Karpas-422 (cell line): ENCODE measurements around the gene TNFRSF19. TPM values are rescaled to one million over a fixed set of nuclear protein-coding genes. Genes with fewer than 3 reads are reported as not detected.

ENCODE experiments used
- DNase-seq: peaks from one replicate; pipeline ENCODE4 v3.0.0-alpha.2; 2015
- H2AFZ ChIP-seq: fragments of 200-600 bp; sonication (generic); 2 replicates; pipeline ENCODE4 v1.6.1; 2014; ENCODE audit warnings: antibody characterized with exemption, low read length, mixed read lengths
- H3K27ac ChIP-seq: fragments of 200-600 bp; sonication (generic); 2 replicates; pipeline ENCODE4 v1.5.1; 2014; ENCODE audit warnings: mild to moderate bottlenecking, low read length, moderate library complexity
- H3K27me3 ChIP-seq: fragments of 200-600 bp; sonication (generic); 2 replicates; pipeline ENCODE4 v1.6.1; 2014; ENCODE audit warnings: low read length, mixed read lengths
- H3K36me3 ChIP-seq: fragments of 200-600 bp; sonication (generic); 2 replicates; pipeline ENCODE4 v1.6.1; 2014; ENCODE audit warnings: low read length, mixed read lengths; ENCODE audit not compliant: insufficient read depth
- H3K4me1 ChIP-seq: fragments of 200-600 bp; sonication (generic); 2 replicates; pipeline ENCODE4 v1.6.1; 2014; ENCODE audit warnings: mild to moderate bottlenecking, low read length, mixed read lengths
- H3K4me2 ChIP-seq: fragments of 200-600 bp; sonication (generic); 2 replicates; pipeline ENCODE4 v1.6.1; 2014; ENCODE audit warnings: low read length, low read depth, mild to moderate bottlenecking; ENCODE audit not compliant: poor library complexity, severe bottlenecking
- H3K4me3 ChIP-seq: fragments of 200-600 bp; sonication (generic); 2 replicates; pipeline ENCODE4 v1.5.1; 2014; ENCODE audit warnings: mild to moderate bottlenecking, antibody characterized with exemption, low read length, mixed read lengths
- H3K79me2 ChIP-seq: fragments of 200-600 bp; sonication (generic); 2 replicates; pipeline ENCODE4 v1.6.1; 2014; ENCODE audit warnings: mild to moderate bottlenecking, low read length, mixed read lengths
- H3K9ac ChIP-seq: fragments of 200-600 bp; sonication (generic); 2 replicates; pipeline ENCODE4 v1.6.0; 2014; ENCODE audit warnings: low read length
- H3K9me2 ChIP-seq: fragments of 200-600 bp; sonication (generic), shearing (Covaris generic); replicated peaks from 2 replicates; pipeline ENCODE4 v1.6.0; 2014; ENCODE audit warnings: mild to moderate bottlenecking, low read length, moderate library complexity; ENCODE audit not compliant: insufficient read depth
- H3K9me3 ChIP-seq: fragments of 300-700, 200-600 bp; sonication (generic); 2 replicates; pipeline ENCODE4 v1.6.1; 2014; ENCODE audit warnings: low read length, mixed read lengths
- H4K20me1 ChIP-seq: fragments of 200-600 bp; sonication (generic); 2 replicates; pipeline ENCODE4 v1.6.1; 2014; ENCODE audit warnings: mild to moderate bottlenecking, antibody characterized with exemption, low read length, low read depth; ENCODE audit not compliant: insufficient read depth
- total RNA-seq: library from RNA; depleted of rRNA; stranded (reverse); fragments of >200 nt; shearing (Covaris generic); gene quantifications from 2 replicates; pipeline ENCODE4 v1.2.3, GENCODE V29; 2014; ENCODE audit warnings: low replicate concordance

Gene TNFRSF19
- total RNA-seq, 1 experiment from 2014 or later: not detected

DNA sequence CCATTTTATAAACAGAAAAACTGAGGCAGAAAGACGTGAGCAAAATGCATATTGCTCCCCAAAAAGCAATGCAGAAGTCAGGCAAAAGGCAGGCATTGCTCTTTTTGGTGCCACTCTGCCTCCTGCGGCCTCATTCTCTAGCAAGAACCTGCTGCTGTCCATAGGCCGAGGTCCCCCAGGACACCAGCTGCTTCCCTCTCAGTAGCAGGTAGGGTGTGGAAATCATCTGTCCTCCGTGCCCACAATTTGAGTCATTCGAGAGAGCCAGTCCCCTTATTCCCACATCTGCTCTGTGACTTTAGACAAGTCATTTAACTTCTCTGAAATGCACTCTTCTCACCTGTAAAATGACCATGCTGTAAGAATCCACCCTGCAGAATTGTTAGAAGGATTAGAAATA, 50.0 kb downstream of the TNFRSF19 start:
- Histone ChIP-seq H3K9me3 (no peaks in the 10 kb centered on the region), H3K79me2 (no peaks in the 10 kb centered on the region), H3K27ac (no peak overlapping the region), H3K4me3 (no peak overlapping the region), H3K36me3 (no peaks in the 10 kb centered on the region), H3K27me3 (no peaks in the 10 kb centered on the region), H3K9me2 (no peaks in the 10 kb centered on the region), H3K4me1 (no peaks in the 10 kb centered on the region), H4K20me1 (no peaks in the 10 kb centered on the region), H2AFZ (no peak overlapping the region), H3K9ac (no peak overlapping the region), H3K4me2 (no peak overlapping the region)
- DNase-seq: no peak

DNA sequence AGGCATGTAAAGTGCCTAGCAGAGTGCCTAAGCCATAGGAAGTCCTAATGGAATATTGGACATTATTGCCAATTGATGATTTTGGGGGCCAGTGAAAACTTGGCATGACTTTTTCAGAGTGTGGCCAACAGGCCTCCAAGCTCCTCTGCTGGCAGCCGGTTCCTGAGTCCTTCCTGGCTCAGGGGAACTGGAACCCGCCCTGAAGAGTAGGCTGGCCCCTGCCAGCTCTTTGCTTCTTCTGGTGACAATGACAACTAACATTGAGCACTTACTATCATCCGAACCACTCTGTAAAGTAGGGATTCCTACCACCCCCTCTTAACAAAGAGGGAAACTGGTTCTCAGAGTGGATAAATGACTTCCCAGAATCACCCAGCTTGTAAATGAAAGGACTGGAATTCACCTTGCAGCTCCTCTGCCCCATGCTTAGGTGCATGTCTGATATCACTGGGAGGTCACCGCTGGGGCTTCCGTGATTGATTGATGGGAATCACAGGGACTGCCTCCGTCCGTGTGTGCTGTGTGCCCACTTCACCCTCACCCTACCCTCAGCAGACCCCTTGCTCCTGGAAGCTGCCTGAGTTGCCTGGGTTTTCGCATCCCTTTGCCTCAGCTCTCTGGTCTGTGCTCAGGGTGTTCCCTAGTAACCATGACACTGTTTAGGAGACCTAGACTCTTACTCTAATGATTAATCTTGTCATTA, 50.6 kb downstream of the TNFRSF19 start:
- Histone ChIP-seq H3K9ac (no peak overlapping the region), H4K20me1 (no peaks in the 10 kb centered on the region), H3K4me3 (no peak overlapping the region), H3K4me1 (no peaks in the 10 kb centered on the region), H2AFZ (no peak overlapping the region), H3K27ac (no peak overlapping the region), H3K4me2 (no peak overlapping the region), H3K27me3 (no peaks in the 10 kb centered on the region), H3K36me3 (no peaks in the 10 kb centered on the region), H3K9me3 (no peaks in the 10 kb centered on the region), H3K79me2 (no peaks in the 10 kb centered on the region), H3K9me2 (no peaks in the 10 kb centered on the region)
- no peak for DNase-seq

DNA sequence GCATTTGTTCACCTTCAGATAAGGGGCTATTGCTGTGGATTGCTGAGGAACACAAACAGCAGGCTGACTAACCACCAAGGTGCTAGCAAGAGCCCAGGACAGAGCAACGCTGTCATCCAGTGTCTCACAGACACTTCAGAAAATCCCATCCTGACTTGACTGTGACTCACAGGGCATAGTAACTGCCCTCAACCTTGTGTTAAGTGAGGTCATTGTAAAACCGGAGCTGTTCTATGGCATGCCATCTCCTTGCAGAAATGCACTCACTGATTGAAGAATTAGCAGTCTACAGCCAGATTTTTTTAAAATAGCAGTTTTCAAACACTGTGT, 51.1 kb downstream of the TNFRSF19 start:
- no peaks in the 10 kb centered on the region for H4K20me1 ChIP-seq
- H3K9me2 ChIP-seq: no peaks in the 10 kb centered on the region
- H3K79me2 ChIP-seq: no peaks in the 10 kb centered on the region
- H3K4me3 ChIP-seq: no peak overlapping the region
- DNase-seq: no peak
- H3K9ac ChIP-seq: no peak overlapping the region
- H3K27me3 ChIP-seq: no peaks in the 10 kb centered on the region
- no peaks in the 10 kb centered on the region for H3K36me3 ChIP-seq
- H2AFZ ChIP-seq: no peak overlapping the region
- no peak overlapping the region for H3K4me2 ChIP-seq
- no peaks in the 10 kb centered on the region for H3K4me1 ChIP-seq
- H3K27ac ChIP-seq: no peak overlapping the region
- H3K9me3 ChIP-seq: no peaks in the 10 kb centered on the region

GRCh38 chr13:23622985-23623384, 52.8 kb downstream of the TNFRSF19 start:
- no peak overlapping the region for H2AFZ ChIP-seq
- no peaks in the 10 kb centered on the region for H3K36me3 ChIP-seq
- no peaks in the 10 kb centered on the region for H3K9me3 ChIP-seq
- no peaks in the 10 kb centered on the region for H4K20me1 ChIP-seq
- H3K79me2 ChIP-seq: no peaks in the 10 kb centered on the region
- no peaks in the 10 kb centered on the region for H3K27me3 ChIP-seq
- DNase-seq: no peak
- no peak overlapping the region for H3K4me2 ChIP-seq
- H3K27ac ChIP-seq: no peak overlapping the region
- H3K4me1 ChIP-seq: no peaks in the 10 kb centered on the region
- H3K9me2 ChIP-seq: no peaks in the 10 kb centered on the region
- H3K9ac ChIP-seq: no peak overlapping the region
- no peak overlapping the region for H3K4me3 ChIP-seq

GRCh38 chr13:23623394-23623793, 53.2 kb downstream of the TNFRSF19 start:
- no peaks in the 10 kb centered on the region for H3K9me3 ChIP-seq
- H3K27ac ChIP-seq: no peak overlapping the region
- no peak overlapping the region for H3K4me2 ChIP-seq
- no peaks in the 10 kb centered on the region for H3K27me3 ChIP-seq
- no peaks in the 10 kb centered on the region for H3K4me1 ChIP-seq
- no peaks in the 10 kb centered on the region for H4K20me1 ChIP-seq
- no peak overlapping the region for H3K9ac ChIP-seq
- H2AFZ ChIP-seq: no peak overlapping the region
- no peaks in the 10 kb centered on the region for H3K9me2 ChIP-seq
- DNase-seq: no peak
- H3K36me3 ChIP-seq: no peaks in the 10 kb centered on the region
- H3K4me3 ChIP-seq: no peak overlapping the region
- H3K79me2 ChIP-seq: no peaks in the 10 kb centered on the region

- H3K79me2 ChIP-seq: no peaks in the 10 kb centered on the region
- H3K27me3 ChIP-seq: no peaks in the 10 kb centered on the region
- DNase-seq: peak; percentile 2
- no peaks in the 10 kb centered on the region for H3K4me1 ChIP-seq
- no peaks in the 10 kb centered on the region for H4K20me1 ChIP-seq
- no peaks in the 10 kb centered on the region for H3K9me3 ChIP-seq
- H3K4me2 ChIP-seq: no peak overlapping the region
- no peak overlapping the region for H2AFZ ChIP-seq
- no peak overlapping the region for H3K27ac ChIP-seq
- H3K4me3 ChIP-seq: no peak overlapping the region
- no peaks in the 10 kb centered on the region for H3K36me3 ChIP-seq
- H3K9me2 ChIP-seq: no peaks in the 10 kb centered on the region
- no peak overlapping the region for H3K9ac ChIP-seq
These were observed 56.5 kb downstream of the TNFRSF19 start for GRCh38 chr13:23626700-23627099.

DNA sequence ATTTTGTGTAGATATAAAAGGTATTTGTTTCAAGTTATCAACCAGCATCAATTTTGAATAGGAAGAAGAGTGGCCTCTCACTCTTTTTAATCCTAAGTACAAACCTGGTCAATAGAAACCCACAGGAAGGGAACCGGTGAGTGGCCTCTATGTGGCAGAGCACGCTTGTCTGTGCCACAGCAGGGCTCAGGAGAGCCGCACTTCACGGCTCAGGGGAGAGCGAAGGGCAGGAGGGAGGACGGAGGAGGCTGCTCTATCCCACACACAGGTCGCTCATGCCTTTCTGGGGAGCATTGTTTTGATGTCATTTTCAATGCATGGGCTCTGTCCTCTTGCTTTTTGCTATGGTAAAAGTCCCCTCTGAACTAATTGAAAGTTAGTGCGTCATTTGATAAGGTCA, 57.2 kb downstream of the TNFRSF19 start:
- Histone ChIP-seq H3K27ac (no peak overlapping the region), H3K9me2 (no peaks in the 10 kb centered on the region), H3K4me2 (no peak overlapping the region), H3K9me3 (no peaks in the 10 kb centered on the region), H3K79me2 (no peaks in the 10 kb centered on the region), H3K9ac (no peak overlapping the region), H3K4me3 (no peak overlapping the region), H4K20me1 (no peaks in the 10 kb centered on the region), H2AFZ (no peak overlapping the region), H3K27me3 (no peaks in the 10 kb centered on the region), H3K36me3 (no peaks in the 10 kb centered on the region), H3K4me1 (no peaks in the 10 kb centered on the region)
- DNase-seq: peak; percentile 35

- Histone ChIP-seq H3K4me2 (no peak overlapping the region), H3K27me3 (no peaks in the 10 kb centered on the region), H3K4me3 (no peak overlapping the region), H4K20me1 (no peaks in the 10 kb centered on the region), H3K9me2 (no peaks in the 10 kb centered on the region), H3K9ac (no peak overlapping the region), H3K79me2 (no peaks in the 10 kb centered on the region), H3K36me3 (no peaks in the 10 kb centered on the region), H3K9me3 (no peaks in the 10 kb centered on the region), H3K4me1 (no peaks in the 10 kb centered on the region), H2AFZ (no peak overlapping the region), H3K27ac (no peak overlapping the region)
- DNase-seq: peak; percentile 39
These were observed 58.0 kb downstream of the TNFRSF19 start for GRCh38 chr13:23628250-23628649.
